ENCODE measurements around the gene CACNG3.
"Not testable (repeated sequence)": the region's sequence is repeated elsewhere in the genome, so short reads cannot be mapped to it uniquely, and the experiment has no call there.

CACNG3 gene

DNA sequence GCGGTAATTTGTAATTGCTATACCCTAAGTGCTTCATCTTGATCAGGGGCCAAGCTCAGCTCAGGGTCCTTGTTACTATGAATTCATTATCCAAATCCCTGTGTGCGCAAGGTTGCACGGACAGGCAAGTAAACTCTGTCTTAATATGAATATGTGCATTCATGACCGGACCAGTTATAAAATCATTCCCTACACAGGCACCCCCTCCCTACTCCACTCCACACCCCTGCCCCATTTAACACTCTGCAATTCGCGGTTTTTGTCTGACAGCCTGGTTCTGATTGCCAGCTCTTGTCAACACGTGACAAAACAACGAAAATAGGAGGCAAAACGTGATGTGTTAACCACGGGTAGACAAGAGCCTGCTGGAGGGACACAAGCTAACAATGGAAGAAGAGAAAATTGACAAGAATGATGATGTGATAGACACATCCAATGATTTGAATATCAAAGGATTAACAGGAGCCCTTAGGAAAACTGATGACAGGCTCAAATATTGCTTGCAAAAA, 76.5 kb downstream of the CACNG3 start:
- DNase-seq (ENCODE audit: low spot score) = no peak

DNA sequence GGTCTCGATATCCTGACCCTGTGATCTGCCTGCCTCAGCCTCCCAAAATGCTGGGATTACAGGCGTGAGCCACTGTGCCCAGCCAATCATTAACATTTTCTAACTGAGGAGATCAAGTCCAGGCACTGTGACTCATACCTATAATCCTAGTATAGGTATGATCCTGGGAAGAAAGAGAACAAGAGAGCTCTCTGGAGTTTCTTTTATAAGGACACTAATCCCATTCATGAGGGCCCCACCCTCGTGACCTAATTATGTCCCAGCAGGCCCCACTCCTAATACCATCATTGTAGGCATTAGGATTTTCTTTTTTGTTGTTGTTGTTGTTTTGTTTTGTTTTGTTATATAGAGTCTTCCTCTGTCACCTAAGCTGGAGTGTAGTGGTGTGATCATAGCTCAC, 80.4 kb downstream of the CACNG3 start:
- DNase-seq (ENCODE audit: low spot score) = no peak

DNA sequence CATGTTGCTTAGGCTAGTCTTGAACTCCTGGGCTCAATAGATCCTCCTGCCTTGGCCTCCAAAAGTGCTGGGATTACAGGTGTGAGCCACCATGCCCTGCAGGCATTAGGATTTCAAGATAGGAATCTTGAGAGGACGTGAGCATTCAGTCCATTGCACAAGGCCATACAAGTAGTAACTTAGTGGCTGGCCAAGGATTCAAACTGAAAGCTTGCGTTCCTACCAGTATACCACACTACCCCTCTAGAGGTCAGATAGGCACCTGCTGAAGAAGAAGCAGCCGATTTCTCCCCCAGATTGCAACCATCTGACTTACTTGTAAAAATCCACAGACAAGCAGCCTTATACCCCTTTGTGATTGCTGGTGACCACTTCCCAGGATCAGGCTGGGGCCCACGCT, 80.9 kb downstream of the CACNG3 start:
- DNase-seq (ENCODE audit: low spot score) = no peak

DNA sequence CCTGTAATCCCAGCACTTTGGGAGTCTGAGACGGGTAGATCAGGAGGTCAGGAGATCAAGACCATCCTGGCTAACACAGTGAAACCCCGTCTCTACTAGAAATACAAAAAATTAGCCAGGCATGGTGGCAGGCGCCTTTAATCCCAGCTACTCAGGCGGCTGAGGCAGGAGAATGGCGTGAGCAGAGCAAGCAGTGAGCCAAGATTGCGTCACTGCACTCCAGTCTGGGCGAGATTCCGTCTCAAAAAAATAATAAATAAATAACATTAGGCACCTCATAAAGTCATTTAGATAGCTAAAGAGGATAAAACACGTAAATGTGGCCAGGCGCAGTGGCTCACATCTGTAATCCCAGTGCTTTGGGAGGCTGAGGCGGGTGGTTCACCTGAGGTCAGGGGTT, 87.7 kb downstream of the CACNG3 start:
- DNase-seq (ENCODE audit: low spot score) = not testable (repeated sequence)

DNA sequence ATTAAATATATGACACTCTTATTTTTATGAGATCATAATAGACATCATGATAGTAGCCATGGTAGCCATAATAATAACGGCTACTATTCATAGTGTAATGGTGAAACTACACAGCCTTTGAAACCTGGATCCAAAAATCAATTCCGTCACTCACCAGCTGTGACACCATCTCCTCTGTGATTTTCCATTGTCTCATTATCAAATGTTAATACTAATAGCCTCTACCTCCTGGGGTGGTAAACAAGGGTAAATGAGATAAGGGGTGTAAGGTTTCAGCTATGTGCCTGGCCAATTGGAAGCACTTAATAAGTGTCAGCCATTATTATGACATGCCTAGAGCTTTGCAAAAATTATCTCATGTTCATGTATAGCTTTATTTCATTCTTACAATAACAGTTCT, 88.6 kb downstream of the CACNG3 start:
- DNase-seq (ENCODE audit: low spot score) = no peak

DNA sequence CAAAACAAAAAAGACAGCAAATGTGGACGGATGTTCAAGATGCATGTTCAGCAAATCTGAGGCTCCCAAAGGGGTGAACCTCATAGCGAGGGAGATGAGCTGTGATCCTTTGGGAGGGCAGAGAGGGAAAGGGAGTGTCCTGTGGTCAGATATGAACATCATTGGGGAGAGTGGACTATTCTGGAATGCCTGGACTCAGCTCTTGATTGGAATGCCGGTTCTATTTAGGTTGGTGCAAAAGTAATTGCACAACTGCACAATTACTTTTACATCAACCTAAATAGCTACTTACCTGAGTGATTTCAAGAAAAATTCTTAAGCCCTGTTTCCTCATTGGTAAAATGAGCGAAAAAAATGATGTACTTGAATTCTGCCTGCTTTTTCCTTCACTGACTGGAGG, 89.6 kb downstream of the CACNG3 start:
- no peak for DNase-seq (ENCODE audit: low spot score)

DNA sequence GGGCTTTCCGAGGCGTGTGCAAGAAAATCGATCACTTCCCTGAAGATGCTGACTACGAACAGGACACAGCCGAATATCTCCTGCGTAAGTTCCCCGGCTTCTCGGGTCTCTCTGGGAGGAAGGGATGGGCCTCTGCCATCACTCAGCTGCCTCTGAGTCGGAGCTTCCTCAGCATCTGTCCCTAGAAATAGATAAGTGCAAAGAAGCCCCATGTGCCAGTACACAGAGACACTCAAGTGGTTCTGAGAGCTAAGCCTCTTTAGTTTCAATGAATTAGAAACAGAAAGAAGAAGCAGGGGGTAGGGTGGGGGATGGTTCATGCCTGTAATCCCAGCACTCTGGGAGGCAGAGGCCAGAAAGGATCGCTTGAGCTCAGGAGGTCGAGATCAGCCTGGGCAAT, 90.6 kb downstream of the CACNG3 start:
- DNase-seq (ENCODE audit: low spot score) = no peak

DNA sequence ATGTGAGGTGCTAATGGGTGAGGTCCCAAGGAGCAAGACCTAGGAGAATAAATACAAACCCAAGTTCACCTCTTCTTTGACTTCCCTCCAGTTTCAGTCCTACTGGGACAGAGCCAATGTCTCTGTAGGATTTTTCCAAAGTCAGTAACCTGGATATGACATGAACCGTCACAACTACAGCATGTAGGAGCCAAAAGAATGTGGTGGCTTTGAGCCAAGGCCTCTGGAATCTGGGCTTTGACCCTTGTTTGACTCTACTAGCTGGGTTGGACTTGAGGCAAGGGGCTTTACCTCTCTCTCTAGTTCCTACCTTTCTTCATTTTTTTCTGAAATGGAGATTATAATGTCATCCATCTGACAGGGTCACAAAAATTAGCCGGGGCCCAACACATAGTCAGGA, 91.4 kb downstream of the CACNG3 start:
- DNase-seq (ENCODE audit: low spot score) = no peak

DNA sequence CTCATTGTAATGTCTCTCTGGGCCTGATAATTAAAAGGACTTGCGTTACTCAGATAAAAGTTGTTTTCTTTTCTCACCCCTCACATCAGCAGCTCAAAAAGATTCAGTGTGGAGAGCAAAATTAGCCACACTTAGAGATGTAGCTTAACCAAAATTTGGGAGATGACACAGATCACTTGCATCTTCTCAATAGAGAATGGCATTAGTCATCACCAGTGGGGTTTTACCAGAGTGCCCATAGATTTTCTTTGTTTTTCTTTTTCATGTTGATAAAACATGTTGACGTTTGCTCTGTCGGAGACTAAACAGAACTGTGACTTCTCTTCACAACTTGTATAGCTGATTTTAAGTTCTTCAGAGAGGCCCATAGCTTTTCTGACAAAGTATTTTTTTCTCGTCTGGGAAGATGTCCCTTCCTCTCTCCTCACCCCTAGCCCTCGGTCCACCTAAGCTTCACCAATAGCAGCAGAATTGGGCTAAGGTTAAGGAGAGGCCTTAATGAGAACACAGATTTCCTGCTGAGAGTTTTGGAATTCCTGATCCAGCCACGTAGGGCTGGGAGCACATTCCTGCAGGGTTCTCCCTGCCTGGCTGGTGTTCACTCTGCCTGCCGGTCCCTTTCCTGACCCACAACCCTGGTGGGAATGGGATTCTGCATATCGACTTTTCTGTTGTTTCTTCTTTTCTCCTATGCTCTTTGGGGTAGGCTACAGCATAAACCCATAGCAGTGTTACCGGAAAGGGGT, 92.6 kb downstream of the CACNG3 start:
- no peak for DNase-seq (ENCODE audit: low spot score)

DNA sequence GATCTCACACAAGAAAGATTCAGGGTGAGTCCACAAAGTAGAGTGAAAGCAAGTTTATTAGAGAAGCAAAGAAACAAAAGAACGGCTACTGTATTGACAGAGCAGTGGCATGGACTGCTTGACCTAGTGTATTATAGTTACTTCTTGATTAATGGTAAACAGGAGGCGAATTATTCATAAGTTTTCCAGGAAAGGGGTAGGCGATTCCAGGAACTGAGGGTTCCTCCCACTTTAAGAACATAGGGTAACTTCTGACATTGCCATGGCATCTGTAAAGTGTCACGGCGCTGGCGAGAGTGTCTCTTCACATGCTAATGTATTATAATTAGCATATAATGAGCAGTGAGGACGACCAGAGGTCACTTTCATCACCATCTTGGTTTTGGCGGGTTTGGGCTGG, 93.2 kb downstream of the CACNG3 start:
- no peak for DNase-seq (ENCODE audit: low spot score)

DNA sequence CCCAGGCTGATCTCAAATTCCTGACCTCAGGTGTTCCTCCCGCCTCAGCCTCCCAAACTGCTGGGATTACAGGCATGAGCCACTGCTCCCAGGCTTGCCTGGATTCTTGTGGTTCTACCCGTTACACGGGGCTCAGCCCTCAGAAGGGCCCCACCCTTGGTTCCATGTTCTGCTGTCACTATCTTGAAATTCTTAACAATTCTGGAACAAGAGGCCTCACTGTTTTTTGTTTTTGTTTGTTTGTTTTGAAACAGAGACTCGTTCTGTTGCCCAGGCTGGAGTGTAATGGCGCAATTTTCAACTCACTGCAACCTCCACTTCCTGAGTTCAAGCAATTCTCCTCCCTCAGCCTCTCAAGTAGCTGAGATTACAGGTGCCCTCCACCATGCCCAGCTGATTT, 96.6 kb downstream of the CACNG3 start:
- DNase-seq (ENCODE audit: low spot score) = no peak

DNA sequence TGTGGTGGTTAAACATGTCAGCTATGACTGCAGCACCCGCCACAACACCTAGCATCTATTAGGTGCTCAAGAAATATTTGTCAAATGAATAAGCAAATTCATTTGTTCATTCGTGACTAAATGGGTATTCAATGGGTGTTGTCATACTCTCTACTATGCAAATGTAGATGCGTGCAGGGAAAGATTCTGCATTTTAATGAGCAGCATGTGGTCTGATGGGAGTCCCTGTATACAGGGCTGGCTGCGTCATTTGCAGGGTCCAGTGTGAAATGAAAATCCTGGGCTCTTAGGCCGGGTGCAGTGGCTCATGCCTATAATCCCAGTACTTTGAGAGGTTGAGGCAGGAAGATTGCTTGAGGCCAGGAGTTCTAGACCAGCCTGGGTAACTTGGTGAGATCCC, 97.5 kb downstream of the CACNG3 start:
- no peak for DNase-seq (ENCODE audit: low spot score)

DNA sequence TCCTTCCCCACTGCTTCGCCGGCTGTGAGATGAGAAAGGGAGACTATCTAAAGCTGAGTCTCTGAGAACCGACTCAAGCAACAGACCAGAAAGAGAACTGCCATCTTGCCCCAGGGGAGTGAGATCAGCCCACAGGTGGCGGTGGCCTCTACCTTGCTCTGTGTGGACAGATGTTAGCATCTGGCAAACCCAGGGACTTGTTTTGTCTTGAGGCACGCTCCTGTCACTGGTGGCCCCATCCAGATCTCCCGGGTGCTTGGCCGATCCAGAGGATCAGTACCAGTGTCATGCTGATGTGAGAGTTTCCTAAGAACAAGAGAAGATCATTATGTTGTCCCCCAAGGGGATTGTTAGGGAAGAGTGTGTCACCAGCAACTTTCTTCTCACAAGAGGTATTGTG, 101.4 kb downstream of the CACNG3 start:
- DNase-seq (ENCODE audit: low spot score) = no peak

DNA sequence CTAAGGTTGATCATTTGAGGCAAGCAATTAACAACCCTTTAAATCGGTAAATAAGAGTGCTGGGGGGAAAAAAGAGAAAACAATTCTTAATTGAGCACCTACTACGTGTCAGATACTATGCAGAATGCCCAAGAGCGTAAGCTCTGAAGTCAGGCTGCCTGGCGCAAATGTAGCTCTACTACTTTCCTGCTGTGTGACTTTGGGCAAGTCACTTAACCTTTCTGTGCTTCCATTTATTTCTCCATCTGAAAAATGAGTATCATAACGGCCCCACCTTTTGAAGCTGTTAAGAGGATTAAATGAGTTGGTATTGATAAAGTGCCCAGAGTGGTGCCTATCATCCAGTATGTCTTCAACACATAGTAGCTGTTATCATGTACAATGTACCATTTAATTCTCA, 102.0 kb downstream of the CACNG3 start:
- DNase-seq (ENCODE audit: low spot score) = no peak

DNA sequence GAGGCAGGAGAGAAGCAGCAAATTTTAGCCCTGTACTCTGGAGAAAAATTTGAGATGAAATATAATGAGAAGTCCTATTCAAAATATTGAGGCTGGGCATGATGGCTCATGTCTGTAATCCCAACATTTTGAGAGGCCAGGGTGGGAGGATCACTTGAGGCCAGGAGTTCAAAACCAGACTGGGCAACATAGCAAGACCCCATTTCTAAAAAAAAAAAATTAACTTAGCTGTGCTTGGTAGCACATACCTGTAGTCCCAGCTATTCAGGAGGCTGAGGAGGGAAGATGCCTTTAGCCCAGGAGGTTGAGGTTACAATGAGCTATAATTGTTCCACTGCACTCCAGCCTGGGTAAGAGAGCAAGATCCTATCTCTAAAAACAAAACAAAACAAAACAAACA, 103.4 kb downstream of the CACNG3 start:
- no peak for DNase-seq (ENCODE audit: low spot score)

DNA sequence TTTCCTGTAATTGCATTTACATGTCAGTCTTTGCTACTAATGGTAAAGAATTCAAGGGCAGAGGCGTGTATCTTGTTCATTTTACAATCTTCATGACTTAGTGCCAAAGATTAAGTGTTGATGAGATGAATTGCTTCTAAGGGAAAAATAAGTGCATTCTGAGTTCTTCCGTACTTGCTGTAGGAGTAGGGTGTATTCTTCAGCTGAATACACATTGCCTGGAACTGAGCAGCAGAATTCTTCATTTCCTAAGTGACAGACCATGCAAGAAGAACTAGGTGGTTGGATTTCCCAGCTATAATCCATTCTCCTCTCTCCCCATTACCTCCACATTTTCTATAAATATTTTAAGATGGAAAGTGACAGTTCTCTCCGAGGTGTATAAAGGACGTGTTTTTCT, 104.8 kb downstream of the CACNG3 start:
- DNase-seq (ENCODE audit: low spot score) = no peak

DNA sequence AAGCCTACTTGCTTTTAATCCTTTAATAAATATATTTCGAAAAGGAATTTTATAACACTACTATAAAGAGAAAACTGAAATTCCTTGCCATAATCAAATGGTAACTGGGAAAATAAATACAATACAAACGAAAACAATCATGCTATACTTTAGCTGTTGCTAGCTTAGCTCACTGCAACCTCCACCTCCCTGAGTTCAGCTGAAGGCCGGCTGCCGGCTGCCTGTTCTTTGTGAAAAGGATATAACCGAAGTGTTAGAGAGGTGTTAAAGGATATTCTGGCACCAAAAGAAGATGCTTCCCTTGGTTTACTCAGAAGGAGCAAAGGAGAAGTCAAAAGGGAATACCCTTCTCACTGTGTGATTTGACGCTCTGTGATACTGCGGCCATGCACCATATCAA, 108.5 kb downstream of the CACNG3 start:
- DNase-seq (ENCODE audit: low spot score) = no peak

DNA sequence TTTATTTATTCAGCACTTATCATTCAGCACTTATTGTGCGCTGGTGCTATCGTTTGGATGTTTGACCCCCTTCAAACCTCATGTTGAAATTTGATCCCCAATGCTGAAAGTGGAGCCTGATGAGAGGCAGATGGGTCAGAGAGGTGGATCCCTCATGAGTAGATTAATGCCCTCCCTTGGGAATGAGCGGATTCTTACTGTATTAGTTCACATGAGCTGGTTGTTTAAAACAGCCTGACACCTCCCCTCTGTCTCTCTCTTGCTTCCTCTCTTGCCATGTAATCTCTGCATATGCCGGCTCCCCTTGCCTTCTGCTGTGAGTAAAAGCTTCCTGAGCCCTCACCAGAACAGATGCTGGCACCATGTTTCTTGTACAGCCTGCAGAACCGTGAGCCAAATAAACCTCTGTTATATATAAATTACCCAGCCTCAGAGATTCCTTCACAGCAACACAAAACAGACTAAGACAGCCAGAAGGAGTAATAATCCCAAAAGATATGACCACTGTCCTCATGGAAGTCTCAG, 111.1 kb downstream of the CACNG3 start:
- no peak for DNase-seq (ENCODE audit: low spot score)

DNA sequence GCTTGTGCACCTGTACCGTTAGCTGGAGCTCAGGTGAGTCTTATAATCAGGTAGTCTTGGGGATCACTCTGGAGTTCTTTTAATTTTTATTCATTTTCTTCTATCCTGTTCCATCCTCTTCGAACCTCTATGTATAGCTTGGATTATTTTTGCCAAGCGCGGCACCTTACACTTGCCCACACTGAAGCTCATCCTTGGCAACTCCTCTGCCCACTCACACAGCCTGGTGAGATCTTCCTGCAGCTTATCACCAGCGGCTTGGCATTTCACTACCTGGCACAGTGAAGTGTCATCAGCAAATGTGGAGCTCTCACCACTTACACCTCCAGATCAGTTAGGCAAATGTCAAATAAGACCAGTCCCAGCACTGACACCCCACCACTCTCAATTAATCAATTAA, 116.7 kb downstream of the CACNG3 start:
- no peak for DNase-seq (ENCODE audit: low spot score)

DNA sequence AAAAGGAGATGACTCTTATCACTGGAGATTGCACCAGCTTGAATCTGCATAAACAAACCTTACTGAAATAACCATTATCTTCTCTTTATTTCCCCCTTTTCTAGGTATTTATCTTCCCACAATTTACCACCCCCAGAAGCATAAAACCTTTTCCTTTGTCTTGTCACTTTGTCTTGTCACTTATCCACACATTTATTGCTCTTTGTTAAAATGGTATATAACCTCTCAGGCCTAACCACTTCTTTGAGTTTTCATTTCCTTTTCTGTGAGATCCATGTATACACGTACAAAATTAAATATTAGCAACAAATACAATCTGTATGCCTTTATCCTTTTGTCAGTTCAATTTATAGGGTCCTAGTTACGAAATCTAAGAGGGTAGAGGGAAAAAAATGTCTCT, 122.9 kb downstream of the CACNG3 start:
- DNase-seq (ENCODE audit: low spot score) = no peak

DNA sequence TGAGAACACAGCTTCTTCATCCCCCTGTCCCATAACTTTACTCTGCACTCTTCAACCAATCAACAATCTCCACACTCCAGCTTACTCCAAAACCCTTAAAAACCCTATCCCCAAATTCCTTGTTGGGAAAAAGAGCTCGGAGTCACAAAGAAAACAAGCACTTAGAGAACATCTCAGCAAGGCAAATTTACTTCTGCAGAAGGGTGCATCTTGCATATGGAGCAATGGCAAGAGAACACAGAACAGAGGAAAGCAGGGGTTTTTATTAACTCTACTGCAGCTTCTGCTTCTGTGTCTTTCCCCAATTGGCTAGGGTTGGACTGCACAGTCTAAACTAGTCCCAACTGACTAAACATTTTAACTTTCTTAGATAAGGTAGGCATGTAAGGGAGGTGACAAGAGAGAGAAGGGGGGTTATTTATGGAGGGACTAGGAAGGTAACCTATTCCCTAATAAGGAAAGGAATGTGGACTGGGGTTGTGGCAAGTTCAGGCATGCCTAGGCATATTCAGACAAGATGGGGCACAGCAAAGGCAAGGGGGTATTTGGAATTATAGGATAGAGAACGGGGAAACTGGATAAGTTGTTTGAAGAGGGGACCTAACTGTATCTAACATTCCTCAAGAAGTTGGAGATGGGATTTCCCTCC, 125.5 kb downstream of the CACNG3 start:
- no peak for DNase-seq (ENCODE audit: low spot score)

DNA sequence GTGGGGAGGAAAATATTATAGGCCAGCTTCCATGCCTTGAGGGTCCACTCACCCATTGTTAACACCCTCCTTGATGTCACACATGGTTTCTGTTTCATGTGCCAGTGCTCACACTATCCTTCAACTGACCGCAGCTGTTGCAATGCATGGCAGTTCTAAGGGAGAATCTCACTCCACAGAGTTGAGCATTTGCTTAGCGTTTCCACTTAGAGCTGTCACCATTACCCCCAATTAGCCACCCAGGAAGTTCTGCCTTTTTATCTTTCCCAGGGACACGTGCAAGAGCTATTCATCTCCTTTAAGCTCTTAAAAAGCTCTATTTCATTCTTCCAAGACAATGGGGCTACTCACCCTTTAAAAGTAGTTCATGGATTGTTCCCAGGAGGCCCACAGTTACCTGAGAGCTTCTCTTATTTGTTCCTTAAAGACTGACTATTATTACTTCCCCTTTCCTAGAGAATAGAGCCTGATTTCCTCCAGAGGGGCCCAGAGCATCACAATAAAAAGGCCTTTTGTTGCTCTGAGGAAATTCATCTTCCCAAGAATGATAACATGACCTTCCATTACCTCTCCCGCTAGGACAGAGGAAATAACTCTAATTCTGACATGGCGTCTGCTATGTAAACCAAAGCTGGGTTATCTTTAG, 126.8 kb downstream of the CACNG3 start:
- DNase-seq (ENCODE audit: low spot score) = no peak

DNA sequence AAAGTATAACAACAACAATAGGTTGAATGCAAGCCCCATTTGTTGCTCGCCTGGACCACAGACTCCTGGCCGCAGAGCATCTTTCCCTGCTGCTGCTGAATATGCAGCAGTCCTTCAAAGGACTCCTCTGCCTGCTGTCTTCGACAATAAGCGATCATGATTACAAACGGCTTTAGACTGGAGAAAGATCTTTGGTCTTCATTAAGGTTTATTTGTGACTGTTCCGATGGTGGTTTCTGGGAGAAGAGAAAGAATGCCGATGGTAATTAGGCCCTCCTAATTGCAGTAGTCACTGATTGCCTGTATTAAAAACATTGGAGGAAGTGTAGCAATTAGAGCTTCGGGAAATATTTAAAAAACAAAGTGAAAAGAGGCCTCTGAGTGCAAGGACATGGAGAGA, 138.2 kb downstream of the CACNG3 start:
- no peak for DNase-seq (ENCODE audit: low spot score)
